AG04449 (cell line): ENCODE measurements around the gene UCK1.

ENCODE experiments used
- CTCF ChIA-PET: fragments of 350-600 bp; formaldehyde crosslinking; extraction: SDS; loops from one replicate; lab custom pipeline; 2021; ENCODE audit warnings: antibody characterized with exemption; lab: Yijun Ruan, JAX
- POLR2A ChIA-PET: fragments of 400-600, 350-600 bp; formaldehyde crosslinking; extraction: SDS; loops from one replicate; lab custom pipeline; 2020; ENCODE audit warnings: antibody characterized with exemption, inconsistent platforms; lab: Yijun Ruan, JAX
- DNase-seq: peaks from one replicate; pipeline ENCODE4 v3.0.0-alpha.2; 2010; ENCODE audit warnings: low read depth, low spot score
- H3K4me3 ChIP-seq: 2 replicates; pipeline ENCODE4 v1.5.1; 2011; ENCODE audit warnings: low read depth, mild to moderate bottlenecking, control low read depth, low read length
- CTCF ChIP-seq: IDR thresholded peaks from one replicate; pipeline ENCODE4 v1.5.1; 2011; ENCODE audit warnings: mild to moderate bottlenecking, moderate library complexity, low read length, control low read depth, inconsistent platforms; ENCODE audit not compliant: insufficient read depth; ENCODE audit errors: missing control alignments

UCK1 gene

DNA sequence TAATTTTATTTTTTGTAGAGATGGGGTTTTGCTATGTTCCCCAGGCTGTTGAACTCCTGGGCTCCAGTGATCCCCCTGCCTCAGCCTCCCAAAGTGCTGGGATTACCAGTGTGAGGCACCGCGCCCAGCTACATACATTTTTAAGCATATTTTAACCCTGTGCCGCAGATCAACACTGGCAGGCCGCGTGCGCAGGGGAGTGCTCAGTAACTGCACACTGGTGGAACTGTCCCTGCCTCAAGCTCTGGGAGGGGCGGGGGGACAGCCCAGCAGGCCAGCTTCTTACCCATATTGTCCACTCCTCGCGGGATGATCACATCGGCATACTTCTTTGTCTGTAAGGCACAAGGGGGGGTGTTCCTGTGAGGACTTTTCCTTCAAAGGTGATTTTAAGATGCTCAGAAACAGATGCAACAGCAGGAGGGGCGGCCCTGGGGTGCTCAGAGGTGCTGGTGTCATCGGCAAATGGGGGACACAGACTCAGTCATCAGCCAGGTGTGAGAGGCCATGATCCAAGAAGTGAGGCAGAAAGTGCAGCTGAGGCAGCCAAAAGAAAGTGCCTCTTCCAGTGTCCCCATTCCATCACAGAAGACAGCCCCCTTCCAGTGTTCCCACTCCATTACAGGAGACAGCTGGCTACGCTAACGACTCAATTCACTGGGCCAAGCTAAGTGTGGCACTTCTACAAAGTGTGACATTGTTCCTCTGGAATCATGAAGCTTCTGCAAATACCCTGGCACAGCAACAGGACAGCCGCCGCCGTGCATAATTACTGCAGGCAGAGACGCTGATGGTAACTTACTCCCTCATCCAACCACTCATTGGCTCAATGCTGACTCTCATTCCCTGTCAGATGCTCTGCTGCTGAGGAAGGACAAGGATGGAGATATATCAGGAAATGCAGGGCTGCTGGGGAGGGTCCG, 5.2 kb downstream of the UCK1 start:
- H3K4me3 ChIP-seq: no peak overlapping the region
- TF ChIP-seq CTCF: no peak
- POLR2A ChIA-PET: no interaction called here
- CTCF ChIA-PET: no interaction called here
- DNase-seq: no peak

- no peak for TF ChIP-seq CTCF
- POLR2A ChIA-PET: no interaction called here
- no peak overlapping the region for H3K4me3 ChIP-seq
- no peak for DNase-seq
- CTCF ChIA-PET: no interaction called here
These were observed 6.3 kb downstream of the UCK1 start for GRCh38 chr9:131524665-131525315.

DNA sequence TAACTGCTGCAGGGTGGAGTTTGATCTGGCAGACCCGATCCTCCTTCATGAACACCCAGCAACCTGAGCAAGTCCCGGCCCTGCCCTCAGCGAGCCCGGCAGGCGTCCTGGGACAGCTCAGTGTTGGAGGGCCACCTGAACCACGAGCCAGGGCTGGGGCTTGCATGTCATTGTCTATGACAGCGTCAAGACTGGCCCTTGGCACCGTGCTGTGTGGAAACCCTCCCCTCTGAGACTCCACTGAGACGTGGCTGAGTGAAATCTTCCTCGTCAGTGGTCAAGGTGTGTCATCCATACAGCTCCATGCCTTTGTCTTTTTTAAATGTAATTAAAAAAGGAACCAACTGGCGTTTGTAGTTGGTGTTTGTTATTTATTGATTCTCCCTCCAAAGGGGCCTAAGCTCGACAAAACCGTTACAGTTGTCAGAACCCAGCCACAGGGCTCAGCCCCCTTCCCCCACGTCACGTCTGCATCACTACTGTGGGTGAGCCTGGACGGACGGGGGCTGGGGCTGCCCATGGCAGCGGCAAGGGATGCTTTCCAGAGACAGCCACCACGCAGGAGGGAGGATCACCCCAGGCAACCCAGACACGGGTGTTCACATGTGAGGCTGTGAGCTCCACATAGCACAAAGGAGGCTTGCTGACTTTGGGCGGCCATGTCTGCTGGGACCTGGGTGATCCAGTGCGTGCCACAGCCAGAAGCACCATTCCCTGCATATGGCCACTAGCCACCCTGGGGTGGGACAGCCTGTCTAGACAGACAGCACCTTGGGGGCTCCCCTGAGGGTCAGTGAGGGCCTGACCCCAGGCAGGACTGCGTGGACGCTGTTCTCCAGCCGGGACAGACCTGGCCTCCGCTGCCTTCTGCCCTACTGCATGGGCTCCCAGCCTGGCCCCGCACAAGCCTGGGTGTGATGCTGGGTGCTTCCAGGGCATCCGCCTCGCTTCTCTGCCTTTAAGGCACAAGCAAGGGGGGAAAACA, 7.3 kb downstream of the UCK1 start:
- no peak overlapping the region for H3K4me3 ChIP-seq
- DNase-seq: no peak
- CTCF ChIA-PET: interaction anchor here (1.0 to 1.2 kb wide), 2 partner anchors 174 to 216 kb away, joined by 3 to 5 read pairs; partner anchors contain the start of gene RAPGEF1
- TF ChIP-seq CTCF: no peak
- POLR2A ChIA-PET: no interaction called here

DNA sequence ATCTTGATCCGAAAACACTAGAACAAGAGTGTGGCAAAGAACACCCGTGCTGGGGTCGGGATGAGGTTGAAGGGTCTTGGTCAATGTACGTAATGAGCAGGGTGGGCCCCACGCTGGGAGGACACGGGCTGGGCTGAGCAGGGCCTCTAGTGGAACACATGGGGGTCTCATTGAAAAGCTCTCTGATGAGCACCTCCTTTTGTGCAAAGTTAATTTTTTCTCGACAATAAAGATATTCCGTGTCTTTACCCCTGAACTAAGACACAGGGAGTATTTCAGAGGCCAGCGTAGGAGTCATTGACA, 8.0 kb downstream of the UCK1 start:
- TF ChIP-seq CTCF: no peak
- ChIA-PET POLR2A (no interaction called here), CTCF (interaction anchor here (1.0 to 1.2 kb wide), 2 partner anchors 173 to 217 kb away, joined by 3 to 5 read pairs; partner anchors contain the start of gene RAPGEF1)
- H3K4me3 ChIP-seq: no peak overlapping the region
- no peak for DNase-seq

GRCh38 chr9:131522257-131523085, 8.6 kb downstream of the UCK1 start:
- ChIA-PET CTCF (interaction anchor here (1.0 kb wide), 1 partner anchor 218 kb away, joined by 3 read pairs; the partner anchor contains the start of gene RAPGEF1), POLR2A (no interaction called here)
- TF ChIP-seq CTCF: no peak
- H3K4me3 ChIP-seq: no peak overlapping the region
- no peak for DNase-seq
